Activated CD8-positive, alpha-beta memory T cell treated with anti-CD3 and anti-CD28 coated beads for 48 hours (primary cell): ENCODE results near the gene CDC5L.
"Not testable (repeated sequence)": the region's sequence is repeated elsewhere in the genome, so short reads cannot be mapped to it uniquely, and the experiment has no call there.

Source experiments
- DNase-seq, 3 experiments: peaks; one replicate each; pipeline ENCODE4 v3.0.0-alpha.2; 2020; ENCODE audit warnings: low read depth in 2 of 3, low spot score in 2 of 3

The CDC5L gene

DNA sequence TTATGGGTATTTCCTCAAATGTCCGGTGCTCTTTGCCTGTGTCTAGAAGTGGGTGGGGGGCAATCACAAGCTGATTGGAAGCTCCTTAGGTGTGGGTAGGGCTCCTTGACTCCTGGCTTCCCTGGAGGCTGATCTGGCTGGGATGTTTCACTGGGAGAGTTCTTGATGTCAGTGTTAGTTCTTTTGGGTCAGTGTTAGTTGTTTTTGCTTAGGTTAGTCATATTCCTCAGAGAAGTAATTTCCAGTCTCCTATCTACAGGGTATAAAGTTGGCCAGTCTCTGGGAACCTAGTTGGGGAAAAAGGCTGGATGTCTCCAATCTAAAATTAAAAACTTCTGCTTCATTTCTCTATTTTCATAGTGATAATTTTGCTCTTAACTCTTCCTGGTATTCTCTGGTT lies 23.6 kb downstream of the CDC5L start:
- no peak for DNase-seq

DNA sequence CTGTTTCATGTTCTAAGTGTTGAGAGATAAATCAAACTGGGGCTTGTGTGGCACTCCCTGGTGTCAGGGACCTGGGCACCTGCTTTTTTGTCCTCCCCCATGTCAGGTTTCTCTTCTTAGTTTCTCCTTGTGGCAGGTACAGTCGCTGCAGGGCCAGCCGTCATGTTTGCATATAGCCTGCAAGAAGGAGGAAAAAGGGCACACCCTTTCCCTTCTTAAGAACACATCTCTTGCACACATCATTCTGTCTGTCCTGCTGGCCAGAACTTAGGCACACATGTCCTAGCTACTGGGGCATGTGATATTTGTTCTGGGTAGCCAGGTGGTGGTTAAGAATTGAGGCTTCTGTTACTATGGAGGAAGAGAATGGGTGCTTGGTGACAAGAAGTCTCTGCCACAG lies 27.9 kb downstream of the CDC5L start:
- DNase-seq: no peak

DNA sequence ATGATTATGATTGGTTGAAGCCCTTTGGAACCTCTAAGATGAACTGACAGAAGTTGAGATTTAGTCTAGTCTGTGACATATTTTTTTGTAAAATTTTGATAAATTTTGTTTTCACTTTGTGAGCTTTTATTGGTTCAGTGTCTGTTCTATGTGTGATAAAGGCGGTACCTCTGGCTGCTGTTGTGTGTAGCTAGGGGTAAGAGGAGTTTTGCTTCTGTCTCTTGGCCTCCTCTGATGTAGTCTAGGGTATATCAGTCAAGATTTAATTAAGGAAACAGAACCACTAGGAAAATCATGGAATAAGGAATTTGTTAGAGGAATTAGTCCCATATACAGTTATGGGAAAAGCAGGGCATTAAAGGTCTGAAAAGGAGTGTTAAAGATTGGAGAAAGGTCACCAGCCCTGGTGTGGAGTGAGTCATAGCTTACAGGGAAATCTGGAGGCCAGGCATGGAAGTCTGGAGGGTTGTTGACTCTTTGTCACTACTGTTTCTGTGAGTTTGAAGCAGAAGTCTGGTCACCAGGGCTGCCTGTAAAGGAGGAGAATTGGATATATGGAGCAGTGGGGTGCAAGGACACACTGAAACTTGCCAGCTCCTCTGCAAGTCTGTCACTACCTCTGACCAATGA lies 28.5 kb downstream of the CDC5L start:
- no peak for DNase-seq

DNA sequence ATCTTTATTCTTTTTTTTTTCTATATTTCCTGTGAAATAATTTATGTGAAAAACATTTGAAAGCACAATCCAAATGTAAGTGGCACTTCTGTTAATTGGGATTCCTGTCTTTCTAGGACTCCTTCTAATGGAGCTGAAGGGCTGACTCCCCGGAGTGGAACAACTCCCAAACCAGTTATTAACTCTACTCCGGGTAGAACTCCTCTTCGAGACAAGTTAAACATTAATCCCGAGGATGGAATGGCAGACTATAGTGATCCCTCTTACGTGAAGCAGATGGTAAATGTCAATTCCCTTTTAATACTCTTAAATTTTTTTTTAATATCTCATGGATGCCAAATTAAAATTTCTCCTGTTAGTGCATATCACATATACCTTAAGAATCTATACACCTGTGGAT lies 35.0 kb downstream of the CDC5L start:
- DNase-seq: no peak

DNA sequence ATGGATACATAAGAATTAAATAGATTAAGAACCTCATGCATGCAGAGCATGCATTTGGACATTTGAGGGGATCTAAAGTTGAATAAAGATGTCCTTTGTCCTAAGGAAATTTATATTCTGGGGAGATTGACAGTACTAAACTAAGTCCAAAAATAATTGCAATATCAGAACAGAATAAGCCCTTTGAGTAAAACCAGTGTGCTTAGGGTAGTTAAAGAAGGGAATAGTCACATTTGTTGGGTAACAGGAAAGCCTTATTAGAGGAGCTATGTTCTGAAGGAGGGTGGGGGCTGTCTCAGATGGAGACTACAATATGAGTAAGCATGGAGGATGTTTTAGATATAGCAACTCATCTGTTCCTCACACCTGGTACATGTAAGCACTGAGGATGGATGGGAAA lies 35.8 kb downstream of the CDC5L start:
- no peak for DNase-seq

DNA sequence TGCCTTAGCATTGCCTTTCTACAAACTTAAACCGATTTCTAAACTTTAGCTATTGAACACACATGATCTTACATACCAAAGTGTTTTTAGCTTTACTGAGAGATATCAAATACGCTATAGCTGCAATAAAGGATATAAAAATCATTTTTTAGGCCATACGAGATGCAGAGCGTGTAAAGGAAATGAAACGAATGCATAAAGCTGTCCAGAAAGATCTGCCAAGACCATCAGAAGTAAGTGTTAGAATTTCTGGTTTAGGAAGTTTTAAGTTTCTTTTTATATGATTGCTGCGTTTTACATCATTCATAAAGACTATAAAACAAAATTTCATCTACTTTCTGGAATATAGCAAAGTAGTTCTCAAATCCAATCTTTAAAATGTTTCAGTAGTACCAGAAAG lies 38.4 kb downstream of the CDC5L start:
- DNase-seq: no peak

DNA sequence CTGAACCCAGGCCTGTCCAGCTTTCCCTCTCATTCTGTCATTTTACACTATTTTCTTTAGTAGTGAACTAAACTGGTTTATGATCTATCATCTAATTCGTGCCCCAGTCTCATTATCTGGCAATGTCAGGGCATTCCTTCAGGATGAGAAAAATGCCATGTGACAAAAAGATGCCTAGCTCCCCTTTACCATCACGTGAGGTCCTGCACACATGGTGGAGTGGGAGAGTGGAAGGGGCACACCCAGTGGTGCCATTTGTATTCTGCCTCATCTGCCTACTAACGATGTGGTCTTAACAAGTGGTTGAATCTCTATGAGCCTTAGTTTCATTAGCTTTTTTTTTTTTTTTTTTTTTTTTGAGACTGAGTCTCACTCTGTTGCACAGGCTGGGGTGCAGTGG lies 41.2 kb downstream of the CDC5L start:
- DNase-seq: no peak

DNA sequence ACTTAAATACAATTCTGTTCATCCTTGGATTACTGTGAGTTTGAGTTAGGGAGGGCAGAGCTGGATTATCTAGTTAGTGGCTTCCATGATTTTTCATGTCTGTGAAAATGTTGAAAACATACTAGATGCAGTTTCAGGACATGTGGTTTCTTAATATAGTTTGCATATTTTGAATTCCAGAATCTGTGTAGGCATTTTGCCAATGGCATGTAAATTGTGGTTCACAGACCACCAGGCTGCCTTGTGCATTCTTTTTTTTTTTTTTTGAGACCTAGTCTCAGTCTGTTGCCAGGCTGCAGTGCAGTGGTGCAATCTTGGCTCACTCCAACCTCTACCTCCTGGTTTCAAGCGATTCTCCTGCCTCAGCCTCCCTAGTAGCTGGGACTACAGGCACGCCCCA lies 42.8 kb downstream of the CDC5L start:
- no peak for DNase-seq

DNA sequence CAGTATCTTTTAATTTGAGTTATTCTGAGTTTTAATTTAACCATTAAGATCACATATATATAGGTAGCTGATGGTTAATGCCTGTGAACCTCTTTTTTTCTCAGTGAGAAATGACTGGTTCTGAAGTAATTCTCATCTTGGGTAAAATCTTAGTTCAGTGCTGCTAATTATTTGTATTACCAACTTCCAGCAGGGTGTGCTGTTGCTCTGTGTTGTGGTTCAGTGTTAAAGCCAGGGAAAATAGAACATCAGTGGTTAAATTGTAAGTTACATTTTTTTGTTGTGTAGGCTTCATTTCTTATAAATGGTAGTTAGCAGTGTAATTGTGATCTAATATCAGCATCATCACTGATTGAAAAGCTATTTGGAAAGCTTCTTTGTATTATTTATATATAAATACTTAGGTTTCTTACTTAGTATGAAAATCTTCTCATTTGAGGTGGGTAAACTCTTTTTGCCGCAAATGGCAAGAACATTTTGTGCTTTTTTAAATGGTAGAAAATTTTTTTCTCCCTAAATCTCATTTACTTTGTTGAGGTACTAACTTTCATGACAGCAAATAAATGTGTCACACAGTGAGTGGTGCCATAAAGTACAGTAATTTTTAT lies 43.7 kb downstream of the CDC5L start:
- no peak for DNase-seq

DNA sequence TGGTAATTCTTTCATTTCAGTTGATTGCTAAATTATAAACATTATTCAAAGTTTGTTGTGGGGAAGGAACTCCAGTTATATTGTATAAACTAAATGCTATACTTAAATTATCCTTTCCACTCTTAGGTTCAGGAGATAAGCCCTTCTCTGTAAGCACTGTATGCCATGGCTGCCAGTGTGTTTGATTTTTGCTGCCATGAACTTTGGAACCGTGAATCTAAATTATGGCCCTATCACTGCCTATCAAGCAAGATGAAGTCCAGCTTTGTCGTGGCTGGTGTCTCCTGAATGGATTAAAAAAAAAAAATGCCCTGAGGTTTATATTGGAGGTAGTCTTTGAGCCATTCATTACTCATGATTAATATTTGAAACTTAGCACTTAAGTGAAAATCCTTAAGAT lies 44.7 kb downstream of the CDC5L start:
- DNase-seq: no peak

DNA sequence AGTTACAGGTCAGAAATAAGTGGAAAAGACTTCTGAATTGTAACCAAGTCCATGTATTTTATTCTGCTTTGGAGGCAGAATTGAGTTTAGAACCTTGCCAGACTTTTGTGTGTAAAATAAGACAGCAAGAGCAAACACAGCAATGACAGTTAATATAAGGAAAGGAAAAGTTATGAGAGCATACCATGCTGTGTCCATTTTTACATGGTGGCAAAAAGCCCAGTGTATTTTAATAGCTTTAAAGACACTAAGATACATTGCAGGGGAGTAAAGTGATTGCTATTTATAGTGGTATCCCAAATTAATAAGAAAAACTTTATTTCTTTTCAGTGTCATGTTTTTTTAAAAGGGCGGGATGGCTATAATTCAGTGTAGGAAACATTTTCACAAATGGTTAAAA lies 45.2 kb downstream of the CDC5L start:
- DNase-seq: no peak

DNA sequence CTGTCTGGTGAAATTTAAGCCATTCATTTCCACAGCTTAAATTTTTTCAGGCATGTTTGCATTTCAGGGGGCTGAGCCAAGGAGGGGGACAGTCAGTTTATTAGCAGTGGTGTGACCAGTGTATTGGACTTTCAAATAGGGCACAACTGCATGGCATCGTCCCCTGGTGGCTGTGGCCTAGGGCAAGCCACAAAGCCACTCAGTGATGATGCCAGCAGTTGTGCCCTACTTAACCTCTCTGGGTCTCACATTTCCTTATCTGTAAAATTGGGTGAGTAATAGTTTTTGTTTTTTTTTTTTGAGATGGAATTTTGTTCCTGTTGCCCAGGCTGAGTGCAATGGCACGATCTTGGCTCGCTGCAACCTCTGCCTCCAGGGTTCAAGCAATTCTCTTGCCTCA lies 48.0 kb downstream of the CDC5L start:
- no peak for DNase-seq

DNA sequence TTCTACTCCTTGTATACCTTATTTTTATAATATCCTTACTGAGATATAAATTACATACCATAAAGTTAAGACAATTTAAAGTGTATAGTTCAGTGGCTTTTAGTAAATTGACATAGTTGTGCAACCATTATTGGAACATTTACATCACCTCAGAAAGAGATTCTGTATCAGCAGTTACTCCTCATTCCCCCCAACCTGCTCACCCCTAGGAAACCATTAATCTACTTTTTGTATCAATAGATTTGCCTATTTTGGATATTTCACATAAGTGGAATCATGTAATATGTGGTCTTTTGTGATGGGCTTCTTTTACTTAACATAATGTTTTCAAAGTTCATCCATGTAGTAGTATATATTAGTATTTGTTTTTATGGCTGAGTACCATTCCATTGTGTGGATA lies 51.3 kb downstream of the CDC5L start:
- no peak for DNase-seq

DNA sequence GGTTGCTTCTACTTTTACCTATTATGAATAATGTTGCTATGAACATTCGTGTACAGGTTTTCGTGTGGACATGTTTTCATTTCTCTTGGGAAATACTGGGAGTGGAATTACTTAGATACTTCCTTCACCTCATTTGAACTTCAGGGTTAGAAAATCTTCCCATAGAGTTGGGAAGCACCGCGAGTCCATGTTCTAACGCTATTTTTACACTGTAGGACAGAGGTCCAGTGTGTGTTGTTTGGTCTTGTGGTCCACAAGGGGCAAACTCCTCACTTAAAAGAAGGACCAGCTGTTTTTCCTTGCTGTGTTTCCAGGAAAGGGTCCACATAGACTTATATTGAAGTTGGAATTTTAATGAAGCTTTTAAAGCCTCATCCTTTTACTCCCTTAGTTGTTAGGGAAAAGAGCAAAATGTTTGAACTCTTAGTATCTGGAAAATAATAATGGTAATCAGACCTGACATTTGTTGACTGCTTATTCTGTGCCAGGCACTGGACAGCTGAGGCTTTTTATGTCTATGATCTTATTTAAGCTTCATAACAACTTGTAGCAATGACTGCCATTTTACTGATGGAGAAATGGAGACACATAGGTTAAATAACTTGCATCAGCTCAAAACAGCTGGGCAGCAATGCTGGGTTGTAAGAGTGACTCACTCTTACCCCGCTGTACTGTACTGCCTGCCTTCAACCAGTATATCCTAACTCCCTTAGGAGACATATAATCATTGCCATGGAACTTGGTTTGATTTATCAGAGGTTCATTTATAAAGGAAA lies 52.0 kb downstream of the CDC5L start:
- DNase-seq: no peak

DNA sequence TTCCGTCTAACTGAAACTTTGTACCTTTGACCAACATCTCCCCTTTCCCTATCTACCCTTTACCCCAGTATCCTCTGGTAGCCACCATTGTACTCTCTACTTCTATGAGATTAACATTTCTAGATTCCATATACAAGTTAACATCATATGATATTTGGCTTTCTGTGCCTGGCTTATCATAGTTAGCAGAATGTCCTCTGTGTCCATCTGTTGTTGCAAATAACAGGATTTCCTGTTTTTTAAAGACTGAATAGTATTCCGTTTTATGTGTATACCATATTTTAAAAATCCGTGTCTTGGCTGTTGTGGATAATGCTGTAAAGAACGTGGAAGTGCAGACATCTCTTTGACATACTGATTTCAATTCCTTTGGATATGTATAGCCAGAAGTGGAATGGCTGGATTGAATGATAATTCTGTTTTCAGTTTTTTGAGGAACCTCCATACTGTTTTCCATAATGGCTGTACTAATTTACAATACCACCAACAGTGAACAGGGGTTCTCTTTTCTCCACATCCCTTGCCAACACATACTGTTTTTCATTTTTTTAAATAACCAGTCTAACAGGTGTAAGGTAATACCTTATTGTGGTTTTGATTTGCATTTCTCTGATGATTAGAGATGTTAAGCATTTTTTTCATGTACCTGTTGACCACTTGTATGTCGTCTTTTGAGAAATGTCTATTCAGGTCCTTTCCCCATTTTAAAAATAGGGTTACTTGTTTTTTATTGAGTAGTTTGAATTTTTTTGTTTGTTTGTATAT lies 53.8 kb downstream of the CDC5L start:
- DNase-seq: no peak

DNA sequence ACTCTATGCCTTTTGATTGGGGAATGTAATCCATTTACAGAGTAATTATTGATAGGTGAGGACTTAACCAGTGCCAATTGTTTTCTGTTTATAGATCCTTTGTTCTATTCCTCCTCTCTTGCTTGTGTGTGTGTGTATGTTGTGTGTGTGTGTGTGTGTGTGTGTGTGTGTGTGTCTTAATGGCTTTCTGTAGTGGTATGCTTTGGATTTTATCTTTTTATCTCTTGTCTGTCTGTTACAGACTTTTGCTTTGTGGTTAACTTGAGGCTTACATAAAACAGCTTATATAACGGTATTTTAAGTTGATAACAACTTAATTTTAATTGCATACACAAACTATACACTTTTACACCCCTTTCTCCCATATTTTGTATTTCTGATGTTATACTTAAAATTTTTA lies 54.7 kb downstream of the CDC5L start:
- DNase-seq: no peak

DNA sequence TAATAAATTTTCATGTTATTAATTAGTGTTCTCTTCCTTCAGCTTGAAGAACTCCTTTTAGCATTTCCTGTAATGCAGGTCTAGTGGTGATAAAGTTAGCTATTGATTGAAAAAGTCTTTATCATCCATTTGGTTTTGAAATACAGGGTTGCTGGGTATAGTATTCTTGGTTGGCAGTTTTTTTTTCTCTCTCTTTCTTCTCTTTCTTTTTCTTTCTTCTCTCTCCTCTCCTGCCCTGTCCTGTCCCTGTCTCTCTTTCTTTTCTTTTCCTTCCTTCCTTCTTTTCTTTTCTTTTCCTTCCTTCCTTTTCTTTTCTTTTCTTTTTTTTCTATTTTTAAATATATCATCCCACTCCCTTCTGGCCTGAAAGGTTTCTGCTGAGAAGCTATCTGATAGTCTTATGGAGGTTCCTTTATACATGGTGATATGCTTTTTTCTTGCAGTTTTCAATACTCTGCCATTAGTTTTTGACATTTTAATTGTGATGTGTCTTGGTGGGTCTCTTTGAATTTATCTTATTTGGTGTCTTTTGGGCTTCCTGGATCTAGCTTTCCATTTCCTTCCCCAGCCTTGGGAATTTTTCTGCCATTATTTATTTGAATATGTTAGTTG lies 55.4 kb downstream of the CDC5L start:
- DNase-seq: no peak

DNA sequence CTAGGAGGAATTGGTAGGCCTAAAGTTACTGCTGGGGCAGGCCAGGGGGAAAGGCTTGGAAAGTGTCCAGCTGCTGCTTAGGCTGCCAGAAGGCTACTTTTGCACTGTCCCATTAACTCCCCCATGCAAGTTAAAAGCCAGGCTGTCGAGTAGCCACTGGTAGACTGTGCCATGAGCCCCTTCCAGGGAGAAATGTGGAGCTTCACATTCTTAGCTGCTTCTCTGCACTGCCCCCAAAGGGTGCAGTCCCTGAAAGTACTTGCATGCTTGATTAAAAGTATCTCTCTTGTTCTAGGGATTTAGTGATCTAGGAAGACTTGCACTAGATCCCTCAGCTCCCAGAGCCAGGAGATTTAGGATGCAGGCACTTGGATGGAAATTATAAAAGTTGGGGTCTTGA lies 57.3 kb downstream of the CDC5L start:
- DNase-seq: no peak

DNA sequence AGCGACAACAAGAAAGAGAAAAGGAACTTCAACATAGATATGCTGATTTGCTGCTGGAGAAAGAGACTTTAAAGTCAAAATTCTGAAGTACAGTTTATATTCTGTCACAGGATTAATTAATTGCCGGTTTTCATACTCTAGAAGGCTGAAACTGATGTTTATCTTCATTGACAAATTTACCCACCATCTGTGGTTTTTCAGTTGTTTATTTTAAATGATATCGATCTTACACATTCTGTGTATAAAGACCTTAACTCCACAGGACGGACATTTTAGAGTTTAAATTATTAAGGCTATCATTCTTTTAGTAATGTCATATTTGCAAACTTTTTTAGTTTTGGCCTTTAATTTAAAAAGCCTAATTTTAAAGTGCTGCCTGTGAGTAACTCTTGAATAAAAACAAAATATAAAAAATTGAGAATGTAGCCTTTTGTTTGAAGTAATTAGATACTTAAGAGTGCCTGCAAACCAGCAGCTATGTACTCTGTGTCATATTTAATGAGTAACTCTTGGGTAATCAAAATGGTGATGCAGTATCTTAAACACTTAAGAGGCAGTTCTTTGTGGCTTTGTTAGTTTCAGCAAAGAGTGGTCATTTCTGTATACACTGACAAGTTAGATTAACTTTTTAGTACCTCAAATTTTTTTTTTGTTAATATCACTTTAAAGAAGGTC lies 59.3 kb downstream of the CDC5L start:
- DNase-seq: no peak

DNA sequence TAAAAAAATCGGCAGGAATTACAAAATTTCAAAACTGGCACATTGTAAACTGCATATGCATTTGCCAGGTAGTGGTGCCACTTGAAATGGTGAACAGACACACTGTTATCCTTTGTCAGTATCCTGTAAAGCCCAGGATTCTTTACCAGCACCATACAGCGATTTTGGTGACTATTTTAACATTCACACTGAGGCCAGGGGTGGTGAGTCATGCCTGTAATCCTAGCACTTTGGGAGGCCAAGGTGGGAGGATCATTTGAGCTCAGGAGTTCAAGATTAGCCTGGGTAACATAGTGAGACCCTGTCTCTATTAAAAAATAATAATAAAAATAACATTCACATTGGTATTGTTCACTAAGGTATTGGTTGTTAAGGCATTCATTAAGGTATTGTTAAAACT lies 61.7 kb downstream of the CDC5L start:
- not testable (repeated sequence) for DNase-seq
